WTC11 (cell line): Measurements from ENCODE around the gene RNPS1. TPM values are rescaled to one million over a fixed set of nuclear protein-coding genes. Genes with fewer than 3 reads are reported as not detected.
A peak's percentile ranks its signal among the peaks of the same experiment; 100 is the strongest.

Source experiments
- ATF1 ChIP-seq: sonication (generic); formaldehyde crosslinking; IDR thresholded peaks from 2 replicates; pipeline ENCODE4 v1.8.1; 2023; ENCODE audit warnings: mild to moderate bottlenecking, moderate library complexity, missing genetic modification reagents
- CREB1 ChIP-seq: sonication (generic); formaldehyde crosslinking; IDR thresholded peaks from 2 replicates; pipeline ENCODE4 v1.8.0; 2023; ENCODE audit warnings: mild to moderate bottlenecking, missing genetic modification reagents
- ESRRA ChIP-seq: sonication (generic); formaldehyde crosslinking; IDR thresholded peaks from 2 replicates; pipeline ENCODE4 v1.8.1; 2022; ENCODE audit warnings: mild to moderate bottlenecking, missing genetic modification reagents, borderline replicate concordance
- ETV6 ChIP-seq: sonication (generic); formaldehyde crosslinking; IDR thresholded peaks from 2 replicates; pipeline ENCODE4 v1.8.1; 2022; ENCODE audit warnings: mild to moderate bottlenecking, missing genetic modification reagents
- FOXJ3 ChIP-seq: sonication (generic); formaldehyde crosslinking; IDR thresholded peaks from 2 replicates; pipeline ENCODE4 v1.9.0; 2021; ENCODE audit warnings: missing genetic modification reagents, mild to moderate bottlenecking, borderline replicate concordance
- GABPB1 ChIP-seq: sonication (generic); formaldehyde crosslinking; IDR thresholded peaks from 2 replicates; pipeline ENCODE4 v1.8.1; 2023; ENCODE audit warnings: mild to moderate bottlenecking, missing genetic modification reagents
- MAX ChIP-seq: sonication (generic); formaldehyde crosslinking; IDR thresholded peaks from 2 replicates; pipeline ENCODE4 v1.8.0; 2022; ENCODE audit warnings: mild to moderate bottlenecking, missing genetic modification reagents
- PRRX2 ChIP-seq: fragments of 250-450 bp; sonication (Bioruptor Pico); IDR thresholded peaks from 2 replicates; pipeline ENCODE4 v1.8.0; 2021; ENCODE audit warnings: mild to moderate bottlenecking
- RELA ChIP-seq: sonication (generic); formaldehyde crosslinking; IDR thresholded peaks from 2 replicates; pipeline ENCODE4 v1.8.1; 2022; ENCODE audit warnings: missing genetic modification reagents, mild to moderate bottlenecking, borderline replicate concordance
- ZNF281 ChIP-seq: sonication (generic); formaldehyde crosslinking; IDR thresholded peaks from 2 replicates; pipeline ENCODE4 v1.8.0; 2023; ENCODE audit warnings: mild to moderate bottlenecking, missing genetic modification reagents
- total RNA-seq: library from RNA; stranded (reverse); gene quantifications from 3 replicates; pipeline ENCODE4 v1.2.3, GENCODE V29; 2021
- TF ChIP-seq, protein P1 (sequence below): sonication (generic); formaldehyde crosslinking; IDR thresholded peaks from 2 replicates; pipeline ENCODE4 v1.8.1; 2023; ENCODE audit warnings: mild to moderate bottlenecking, missing genetic modification reagents, borderline replicate concordance
- TF ChIP-seq, protein P2 (sequence below): fragments of 250-450 bp; sonication (Bioruptor Pico); conservative IDR thresholded peaks from 2 replicates; pipeline ENCODE4 v1.9.0; 2021; ENCODE audit warnings: mild to moderate bottlenecking
- TF ChIP-seq, protein P3 (sequence below): fragments of 200-600 bp; IDR thresholded peaks from 2 replicates; pipeline ENCODE4 v1.8.0; 2022; ENCODE audit warnings: antibody characterized with exemption
- TF ChIP-seq, protein P4 (sequence below): sonication (generic); formaldehyde crosslinking; IDR thresholded peaks from 2 replicates; pipeline ENCODE4 v1.8.0; 2022; ENCODE audit warnings: mild to moderate bottlenecking, missing genetic modification reagents
- TF ChIP-seq, protein P5 (sequence below): sonication (generic); formaldehyde crosslinking; IDR thresholded peaks from 2 replicates; pipeline ENCODE4 v1.8.1; 2023; ENCODE audit warnings: mild to moderate bottlenecking, missing genetic modification reagents, moderate library complexity

The RNPS1 gene
- total RNA-seq, 1 experiment from 2014 or later, result 331 TPM

- TF ChIP-seq, protein P1, sequence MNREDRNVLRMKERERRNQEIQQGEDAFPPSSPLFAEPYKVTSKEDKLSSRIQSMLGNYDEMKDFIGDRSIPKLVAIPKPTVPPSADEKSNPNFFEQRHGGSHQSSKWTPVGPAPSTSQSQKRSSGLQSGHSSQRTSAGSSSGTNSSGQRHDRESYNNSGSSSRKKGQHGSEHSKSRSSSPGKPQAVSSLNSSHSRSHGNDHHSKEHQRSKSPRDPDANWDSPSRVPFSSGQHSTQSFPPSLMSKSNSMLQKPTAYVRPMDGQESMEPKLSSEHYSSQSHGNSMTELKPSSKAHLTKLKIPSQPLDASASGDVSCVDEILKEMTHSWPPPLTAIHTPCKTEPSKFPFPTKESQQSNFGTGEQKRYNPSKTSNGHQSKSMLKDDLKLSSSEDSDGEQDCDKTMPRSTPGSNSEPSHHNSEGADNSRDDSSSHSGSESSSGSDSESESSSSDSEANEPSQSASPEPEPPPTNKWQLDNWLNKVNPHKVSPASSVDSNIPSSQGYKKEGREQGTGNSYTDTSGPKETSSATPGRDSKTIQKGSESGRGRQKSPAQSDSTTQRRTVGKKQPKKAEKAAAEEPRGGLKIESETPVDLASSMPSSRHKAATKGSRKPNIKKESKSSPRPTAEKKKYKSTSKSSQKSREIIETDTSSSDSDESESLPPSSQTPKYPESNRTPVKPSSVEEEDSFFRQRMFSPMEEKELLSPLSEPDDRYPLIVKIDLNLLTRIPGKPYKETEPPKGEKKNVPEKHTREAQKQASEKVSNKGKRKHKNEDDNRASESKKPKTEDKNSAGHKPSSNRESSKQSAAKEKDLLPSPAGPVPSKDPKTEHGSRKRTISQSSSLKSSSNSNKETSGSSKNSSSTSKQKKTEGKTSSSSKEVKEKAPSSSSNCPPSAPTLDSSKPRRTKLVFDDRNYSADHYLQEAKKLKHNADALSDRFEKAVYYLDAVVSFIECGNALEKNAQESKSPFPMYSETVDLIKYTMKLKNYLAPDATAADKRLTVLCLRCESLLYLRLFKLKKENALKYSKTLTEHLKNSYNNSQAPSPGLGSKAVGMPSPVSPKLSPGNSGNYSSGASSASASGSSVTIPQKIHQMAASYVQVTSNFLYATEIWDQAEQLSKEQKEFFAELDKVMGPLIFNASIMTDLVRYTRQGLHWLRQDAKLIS (CRISPR knock-in tag), result no peak
- TF ChIP-seq MAX (no peak), PRRX2 (CRISPR knock-in tag) (no peak; the same call in 1 of the 2 replicates), ESRRA (CRISPR knock-in tag) (no peak), ZNF281 (no peak), ATF1 (CRISPR knock-in tag) (no peak), RELA (no peak; the same call in 1 of the 2 replicates), CREB1 (CRISPR knock-in tag) (no peak), GABPB1 (CRISPR knock-in tag) (no peak), FOXJ3 (CRISPR knock-in tag) (no peak), ETV6 (CRISPR knock-in tag) (no peak)
- TF ChIP-seq, protein P2, sequence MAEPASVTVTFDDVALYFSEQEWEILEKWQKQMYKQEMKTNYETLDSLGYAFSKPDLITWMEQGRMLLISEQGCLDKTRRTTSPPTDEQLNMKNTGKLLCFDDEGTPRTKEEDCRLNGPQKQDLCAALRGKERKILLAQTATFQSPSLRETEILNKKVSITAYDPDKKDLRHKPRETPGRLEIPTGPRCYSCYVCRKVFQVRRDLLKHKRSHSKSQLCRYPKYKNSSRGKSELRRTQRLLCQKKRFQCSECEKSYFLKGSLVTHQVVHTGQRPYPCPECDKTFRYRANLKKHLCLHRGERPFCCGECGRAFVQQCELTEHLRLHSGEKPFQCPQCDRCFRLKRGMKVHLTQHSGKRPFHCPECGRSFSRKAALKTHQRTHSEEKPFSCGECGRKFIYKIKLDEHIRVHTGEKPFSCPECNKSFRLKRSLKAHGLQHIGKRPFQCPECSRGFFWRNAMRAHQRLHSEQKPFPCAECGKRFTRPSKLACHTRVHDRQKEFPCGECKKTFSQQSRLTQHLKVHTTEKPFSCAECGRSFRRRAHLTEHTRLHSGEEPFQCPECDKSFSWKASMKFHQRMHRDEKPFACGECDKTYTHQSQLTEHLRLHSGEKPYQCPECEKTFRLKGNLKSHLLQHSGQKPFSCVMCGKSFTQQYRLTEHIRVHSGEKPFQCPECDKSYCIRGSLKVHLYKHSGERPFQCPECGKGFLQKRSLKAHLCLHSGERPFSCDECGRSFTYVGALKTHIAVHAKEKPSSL (CRISPR knock-in tag), result no peak
- TF ChIP-seq, protein P3, sequence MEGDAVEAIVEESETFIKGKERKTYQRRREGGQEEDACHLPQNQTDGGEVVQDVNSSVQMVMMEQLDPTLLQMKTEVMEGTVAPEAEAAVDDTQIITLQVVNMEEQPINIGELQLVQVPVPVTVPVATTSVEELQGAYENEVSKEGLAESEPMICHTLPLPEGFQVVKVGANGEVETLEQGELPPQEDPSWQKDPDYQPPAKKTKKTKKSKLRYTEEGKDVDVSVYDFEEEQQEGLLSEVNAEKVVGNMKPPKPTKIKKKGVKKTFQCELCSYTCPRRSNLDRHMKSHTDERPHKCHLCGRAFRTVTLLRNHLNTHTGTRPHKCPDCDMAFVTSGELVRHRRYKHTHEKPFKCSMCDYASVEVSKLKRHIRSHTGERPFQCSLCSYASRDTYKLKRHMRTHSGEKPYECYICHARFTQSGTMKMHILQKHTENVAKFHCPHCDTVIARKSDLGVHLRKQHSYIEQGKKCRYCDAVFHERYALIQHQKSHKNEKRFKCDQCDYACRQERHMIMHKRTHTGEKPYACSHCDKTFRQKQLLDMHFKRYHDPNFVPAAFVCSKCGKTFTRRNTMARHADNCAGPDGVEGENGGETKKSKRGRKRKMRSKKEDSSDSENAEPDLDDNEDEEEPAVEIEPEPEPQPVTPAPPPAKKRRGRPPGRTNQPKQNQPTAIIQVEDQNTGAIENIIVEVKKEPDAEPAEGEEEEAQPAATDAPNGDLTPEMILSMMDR, result no peak
- TF ChIP-seq, protein P4, sequence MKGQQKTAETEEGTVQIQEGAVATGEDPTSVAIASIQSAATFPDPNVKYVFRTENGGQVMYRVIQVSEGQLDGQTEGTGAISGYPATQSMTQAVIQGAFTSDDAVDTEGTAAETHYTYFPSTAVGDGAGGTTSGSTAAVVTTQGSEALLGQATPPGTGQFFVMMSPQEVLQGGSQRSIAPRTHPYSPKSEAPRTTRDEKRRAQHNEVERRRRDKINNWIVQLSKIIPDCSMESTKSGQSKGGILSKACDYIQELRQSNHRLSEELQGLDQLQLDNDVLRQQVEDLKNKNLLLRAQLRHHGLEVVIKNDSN (CRISPR knock-in tag), result peak; percentile 78
- TF ChIP-seq, protein P5, sequence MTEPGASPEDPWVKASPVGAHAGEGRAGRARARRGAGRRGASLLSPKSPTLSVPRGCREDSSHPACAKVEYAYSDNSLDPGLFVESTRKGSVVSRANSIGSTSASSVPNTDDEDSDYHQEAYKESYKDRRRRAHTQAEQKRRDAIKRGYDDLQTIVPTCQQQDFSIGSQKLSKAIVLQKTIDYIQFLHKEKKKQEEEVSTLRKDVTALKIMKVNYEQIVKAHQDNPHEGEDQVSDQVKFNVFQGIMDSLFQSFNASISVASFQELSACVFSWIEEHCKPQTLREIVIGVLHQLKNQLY (CRISPR knock-in tag), result no peak
Observed at GRCh38 chr16:2238150-2238837, 29.6 kb downstream of the RNPS1 start (continued).
